GM12878 (cell line): ENCODE measurements around the gene MAMDC2. TPM values are rescaled to one million over a fixed set of nuclear protein-coding genes. Genes with fewer than 3 reads are reported as not detected.
A peak's percentile ranks its signal among the peaks of the same experiment; 100 is the strongest.

Source experiments
- ATAC-seq: fragments of 200-7000 bp; cut with Tn5 transposase; 3 replicates; pipeline ENCODE4 v1.9.1; 2020; ENCODE audit warnings: mild to moderate bottlenecking, moderate library complexity
- BruUV-seq: library from RNA; stranded (reverse); fragments of 400-500 nt; replicated peaks from 2 replicates; lab custom pipeline; 2021; lab: Mats Ljungman, UMichigan
- CTCF ChIA-PET: fragments of 300-600 bp; sonication (Branson Sonifier 250); formaldehyde crosslinking; extraction: SDS; loops from one replicate; lab custom pipeline; 2021; ENCODE audit warnings: inconsistent platforms; lab: Yijun Ruan, JAX
- POLR2A ChIA-PET: fragments of 350-600 bp; formaldehyde crosslinking; extraction: SDS; loops from one replicate; lab custom pipeline; 2021; ENCODE audit warnings: inconsistent platforms; lab: Charles Lee
- RAD21 ChIA-PET: fragments of 300-600 bp; sonication (Branson Sonifier 250); formaldehyde crosslinking; loops from one replicate; lab custom pipeline; 2023; ENCODE audit warnings: antibody characterized with exemption; ENCODE audit not compliant: unreplicated experiment; lab: Charles Lee
- SMC1A ChIA-PET: fragments of 300-600 bp; sonication (Branson Sonifier 250); formaldehyde crosslinking; loops from one replicate; lab custom pipeline; 2023; ENCODE audit not compliant: unreplicated experiment, uncharacterized antibody; lab: Charles Lee
- DNase-seq: peaks from one replicate; pipeline ENCODE4 v3.0.0-alpha.2; 2011; ENCODE audit warnings: low read depth, low spot score
- FAIRE-seq: peaks from 3 replicates; lab custom pipeline; 2011; peaks lifted over from hg19 to GRCh38; lab: Jason Lieb, UNC
- H2AFZ ChIP-seq: 2 replicates; pipeline ENCODE4 v1.6.0; 2011; ENCODE audit warnings: low read depth, low read length, control low read depth; ENCODE audit not compliant: control insufficient read depth
- H3K27ac ChIP-seq: 2 replicates; pipeline ENCODE4 v1.5.1; 2011; ENCODE audit warnings: control low read depth; ENCODE audit not compliant: control insufficient read depth, insufficient read depth
- H3K27me3 ChIP-seq, 2 experiments: replicated peaks in 1 of 2; 2 replicates each; pipeline versions ENCODE4 v1.6.0 to v1.6.1; 2011; ENCODE audit warnings: low read length in 1 of 2; ENCODE audit not compliant: control insufficient read depth in 2 of 2, insufficient read depth in 2 of 2
- H3K36me3 ChIP-seq, 2 experiments: 2 replicates each; pipeline ENCODE4 v1.5.1; 2011; ENCODE audit warnings: low read length in 1 of 2; ENCODE audit not compliant: control insufficient read depth in 2 of 2, insufficient read depth in 2 of 2
- H3K4me1 ChIP-seq: 2 replicates; pipeline ENCODE4 v1.6.1; 2011; ENCODE audit warnings: mild to moderate bottlenecking, low read length, moderate library complexity, mixed read lengths; ENCODE audit not compliant: control insufficient read depth, insufficient read depth
- H3K4me2 ChIP-seq: 2 replicates; pipeline ENCODE4 v1.6.0; 2011; ENCODE audit warnings: control low read depth; ENCODE audit not compliant: control insufficient read depth, insufficient read depth
- H3K4me3 ChIP-seq: fragments of 200-600 bp; sonication (generic); 2 replicates; pipeline ENCODE4 v1.5.1; 2016
- H3K79me2 ChIP-seq: 2 replicates; pipeline ENCODE4 v1.6.0; 2011; ENCODE audit warnings: low read length; ENCODE audit not compliant: control insufficient read depth, insufficient read depth
- H3K9ac ChIP-seq: 2 replicates; pipeline ENCODE4 v1.8.0; 2011; ENCODE audit warnings: low read length, control low read depth, mixed read lengths; ENCODE audit not compliant: control insufficient read depth, insufficient read depth
- H3K9me3 ChIP-seq: replicated peaks from 3 replicates; pipeline ENCODE4 v1.5.1; 2011; ENCODE audit warnings: mild to moderate bottlenecking, low read length; ENCODE audit not compliant: control insufficient read depth, insufficient read depth
- H4K20me1 ChIP-seq: 2 replicates; pipeline ENCODE4 v1.6.0; 2011; ENCODE audit not compliant: control insufficient read depth, insufficient read depth
- BACH1 ChIP-seq: fragments of 450-650 bp; IDR thresholded peaks from 2 replicates; pipeline ENCODE4 v1.6.1; 2017; ENCODE audit warnings: mild to moderate bottlenecking, borderline replicate concordance
- CHD4 ChIP-seq: fragments of 200-600 bp; sonication (generic); IDR thresholded peaks from 2 replicates; pipeline ENCODE4 v1.6.1; 2016; ENCODE audit warnings: mild to moderate bottlenecking
- SMC3 ChIP-seq: IDR thresholded peaks from 2 replicates; pipeline ENCODE4 v1.6.1; 2011; ENCODE audit warnings: low read length, improper control_type of control experiment, borderline replicate concordance
- WRNIP1 ChIP-seq: IDR thresholded peaks from 2 replicates; pipeline ENCODE4 v1.6.1; 2011; ENCODE audit warnings: low read depth, low read length, improper control_type of control experiment, borderline replicate concordance
- ZZZ3 ChIP-seq: IDR thresholded peaks from 2 replicates; pipeline ENCODE4 v1.6.1; 2011; ENCODE audit warnings: low read depth; ENCODE audit not compliant: control insufficient read depth, insufficient read length
- WGBS: methylation state at CpG from one replicate; pipeline ENCODE4 v1.1.6; 2016; ENCODE audit warnings: low lambda C conversion rate; ENCODE audit not compliant: insufficient replicate concordance, insufficient coverage; ENCODE audit errors: missing lambda C conversion rate; 5-methylcytosine and 5-hydroxymethylcytosine counted together
- in situ Hi-C: fragments of 300-500 bp; cut with MboI; formaldehyde crosslinking; loops from 9 replicates; pipeline ENCODE4 v1.14.3; 2018; ENCODE audit warnings: mixed read lengths
- intact Hi-C: fragments of 100-400 bp; cut with micrococcal nuclease; formaldehyde crosslinking; loops from one replicate; pipeline ENCODE4 v1.14.2; 2022; ENCODE audit not compliant: unreplicated experiment
- polyA plus RNA-seq, 11 experiments: library from polyadenylated mRNA; depleted of rRNA in 4 of 11; unstranded in 6 of 11; stranded (reverse) in 5 of 11; fragments of >200 nt; fragmentation: Nextera tagmentation in 4 of 11; fragmentation: Illumina TruSeq in 1 of 11; extraction: Ambion mirVana in 4 of 11; extraction: Trizol in 1 of 11; gene quantifications; 1 replicate in 1 of 11; 2 replicates in 10 of 11; pipeline versions ENCODE4 v1.2.1 to v1.2.3, GENCODE V29; 2011 to 2016; ENCODE audit warnings: inconsistent platforms in 2 of 11, missing spikeins in 2 of 11, low read depth in 1 of 11
- total RNA-seq, 4 experiments: library from RNA; depleted of rRNA in 3 of 4; stranded (reverse); fragments of >200 nt in 3 of 4; fragmentation: Illumina TruSeq in 1 of 4; extraction: Trizol in 1 of 4; gene quantifications; 2 replicates each; pipeline versions ENCODE4 v1.2.1 to v1.2.3, GENCODE V29; 2013 to 2021

MAMDC2 gene
- total and polyA plus RNA-seq, 10 of the 15 experiments (the other 5 are each of a cell fraction or from before 2014, with no cell fraction given), result 0.01 to 0.09 TPM; not detected in 8

DNA sequence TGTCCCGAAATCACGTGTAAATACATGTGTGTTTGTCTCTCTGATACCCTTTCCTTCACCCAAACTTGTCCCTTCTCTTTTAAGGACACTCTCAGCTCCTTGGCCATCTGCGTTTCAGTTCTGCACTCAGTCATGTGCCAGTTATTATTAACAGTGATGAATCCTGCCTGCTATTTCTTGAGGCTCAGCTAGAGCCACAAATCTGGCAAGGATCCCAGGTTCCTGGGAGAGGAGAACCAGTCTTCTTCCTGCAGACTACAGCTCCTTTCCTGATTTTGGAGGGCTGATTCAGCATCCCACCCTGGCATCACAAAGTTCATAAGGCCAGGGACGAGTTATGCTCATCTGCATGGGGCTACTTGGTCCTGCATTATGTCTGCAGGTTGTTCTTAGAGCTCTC is 5.6 kb downstream of the MAMDC2 start:
- Histone ChIP-seq H3K4me3 (no peak overlapping the region), H3K36me3 (no peaks in the 10 kb centered on the region), H3K4me2 (no peak overlapping the region), H4K20me1 (no peaks in the 10 kb centered on the region), H3K9me3 (no peaks in the 10 kb centered on the region), H3K79me2 (no peaks in the 10 kb centered on the region), H3K4me1 (no peaks in the 10 kb centered on the region), H3K27ac (no peak overlapping the region), H2AFZ (no peak overlapping the region), H3K9ac (no peak overlapping the region), H3K27me3 (peaks cover 5% of the 10 kb centered on the region in 2 experiments; a peak in 3 of 4 replicates)
- ChIA-PET SMC1A (no interaction called here), RAD21 (no interaction called here), CTCF (interaction anchor here (1.3 kb wide), 1 partner anchor 65 kb away, joined by 3 read pairs; no protein-coding TSS in a partner anchor), POLR2A (no interaction called here)
- DNase-seq, result no peak
- WGBS, result 0% methylated on average over 4 of the region's 4 CpGs
- FAIRE-seq, result peak; percentile 18
- ATAC-seq, result no peak
- no TSS peak for BruUV-seq
- intact Hi-C loops (no loop called here), in situ Hi-C loops (no loop called here)
- no peak for TF ChIP-seq CHD4
- TF ChIP-seq ZZZ3, result no peak

DNA sequence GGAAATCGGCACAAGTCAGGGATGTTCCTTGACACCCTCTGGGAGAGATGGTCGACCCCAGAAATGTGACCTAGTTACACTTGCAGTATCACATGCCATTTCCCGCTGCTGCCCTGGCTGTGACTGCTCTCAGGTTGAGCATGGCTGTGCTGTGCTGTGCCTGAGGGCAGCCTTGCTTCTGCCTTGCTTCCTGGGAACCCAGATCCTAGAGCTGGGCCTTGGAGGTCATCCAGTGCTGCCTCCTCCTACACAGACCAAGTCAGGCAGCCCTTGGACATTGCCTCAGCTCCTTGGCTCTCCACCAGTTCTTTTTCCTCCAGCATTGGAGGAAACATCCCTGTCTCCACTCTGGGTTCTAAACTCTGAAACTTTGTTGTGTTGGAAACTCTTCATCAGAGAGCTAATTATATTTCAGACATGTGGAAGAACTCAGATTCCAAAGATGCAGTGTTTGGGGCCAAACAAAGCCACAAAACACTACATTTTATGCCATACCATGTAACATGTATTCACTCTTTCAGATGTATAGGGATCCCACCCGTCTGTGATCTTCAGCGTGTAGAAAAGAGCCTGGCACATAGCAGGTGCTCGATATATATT is 6.1 kb downstream of the MAMDC2 start:
- in situ Hi-C loops (no loop called here), intact Hi-C loops (no loop called here)
- Histone ChIP-seq H3K4me1 (no peaks in the 10 kb centered on the region), H4K20me1 (no peaks in the 10 kb centered on the region), H3K27ac (no peak overlapping the region), H3K79me2 (no peaks in the 10 kb centered on the region), H2AFZ (no peak overlapping the region), H3K4me2 (no peak overlapping the region), H3K9ac (no peak overlapping the region), H3K9me3 (no peaks in the 10 kb centered on the region), H3K27me3 (peaks cover 3 to 4% of the 10 kb centered on the region in 2 experiments; a peak in 3 of 4 replicates)
- SMC1A ChIA-PET, result no interaction called here
- RAD21 ChIA-PET, result no interaction called here
- DNase-seq (no peak), ATAC-seq (no peak)
- WGBS, result 18% methylated on average over 6 of the region's 6 CpGs
- no peak for TF ChIP-seq WRNIP1
- TF ChIP-seq SMC3, result no peak
- no peak for TF ChIP-seq BACH1
- TF ChIP-seq, all 136 proteins: peak for 0
- Histone ChIP-seq H3K4me3 (no peak overlapping the region), H3K36me3 (no peaks in the 10 kb centered on the region)
- no TSS peak for BruUV-seq
- CTCF ChIA-PET, result no interaction called here
- POLR2A ChIA-PET, result no interaction called here
- no peak for FAIRE-seq
